ENCODE data around the gene ZNF543. TPM values are rescaled to one million over a fixed set of nuclear protein-coding genes. Genes with fewer than 3 reads are reported as not detected.

The ZNF543 gene
- total and polyA plus RNA-seq, 9 of the 15 experiments (the other 6 are each of a cell fraction or from before 2014, with no cell fraction given), result 0.14 to 5.5 (median 2.4) TPM

DNA sequence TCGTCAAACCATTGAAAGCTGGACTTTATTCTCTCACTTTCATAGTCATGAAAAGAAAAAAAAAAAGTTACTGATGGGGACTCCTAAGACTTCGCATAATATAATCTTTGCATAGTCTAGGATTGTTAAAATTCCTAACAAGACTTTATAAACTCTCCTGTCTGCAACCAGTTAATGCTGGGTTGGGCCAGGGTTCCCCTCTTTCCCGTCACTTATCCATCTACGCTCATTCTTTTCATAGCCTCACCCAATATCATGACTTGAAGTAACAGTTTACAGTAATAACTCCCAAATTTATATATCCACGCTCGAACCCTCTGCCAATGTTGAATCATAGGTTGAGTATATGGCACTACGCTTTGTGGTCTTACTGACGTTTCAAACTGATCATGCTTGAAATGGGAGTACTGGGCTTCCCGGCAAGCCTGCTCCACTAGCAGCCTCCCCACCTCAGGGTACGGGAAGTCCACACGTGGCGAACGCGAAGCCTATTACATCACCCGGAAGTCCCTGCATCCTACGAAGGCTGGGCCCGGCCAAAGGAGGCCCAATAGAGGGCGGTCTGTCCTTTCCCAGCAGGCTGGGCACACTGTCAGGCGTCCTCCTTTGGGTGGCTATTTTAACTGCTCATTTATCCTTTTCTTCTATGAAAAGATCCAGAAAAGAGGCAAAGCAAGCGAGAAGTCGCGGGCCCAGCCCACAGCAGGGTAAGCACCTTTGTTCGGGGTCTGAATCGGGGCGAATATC lies 40.7 kb upstream of the ZNF543 start (continued):
- TF ChIP-seq THRB (CRISPR knock-in tag; conservative IDR thresholded peaks at IDR 0.05), result 0 out of 2 replicates have a peak, but pooled peaks have one; percentile 34
- TF ChIP-seq KDM1A (IDR thresholded peaks at IDR 0.05), result no peak
- peak; percentile 59; the same call in 1 of the 2 replicates for TF ChIP-seq SPI1 (IDR thresholded peaks at IDR 0.05; ENCODE audit: borderline replicate concordance, low read depth, low read length)
- no peak for TF ChIP-seq ZNF24 (IDR thresholded peaks at IDR 0.05)
- TF ChIP-seq CEBPZ (IDR thresholded peaks at IDR 0.05; ENCODE audit: borderline replicate concordance, low read depth, low read length), result 0 out of 2 replicates have a peak, but pooled peaks have one; percentile 16
- no peak for TF ChIP-seq ZNF696 (CRISPR knock-in tag; conservative IDR thresholded peaks at IDR 0.05)
- TF ChIP-seq ERF (CRISPR knock-in tag; IDR thresholded peaks at IDR 0.05), result no peak
- no peak for TF ChIP-seq TGIF2 (CRISPR knock-in tag; IDR thresholded peaks at IDR 0.05)
- TF ChIP-seq U2AF1 (optimal IDR thresholded peaks at IDR 0.05; ENCODE audit: low read depth, low read length), result no peak
- TF ChIP-seq HNRNPH1 (optimal IDR thresholded peaks at IDR 0.05; ENCODE audit: low read depth, low read length), result no peak
- TF ChIP-seq NFE2L1 (tag; IDR thresholded peaks at IDR 0.05; ENCODE audit: borderline replicate concordance, low read depth), result no peak
- peak; percentile 56; the same call in 1 of the 2 replicates for TF ChIP-seq ZNF263 (CRISPR knock-in tag; IDR thresholded peaks at IDR 0.05; ENCODE audit: borderline replicate concordance)
- peak in 1 of 2 experiments; percentile 20; a peak in 1 of 4 replicates for TF ChIP-seq TRIM24 (IDR thresholded peaks at IDR 0.05)
- peak; percentile 69 for TF ChIP-seq TAF1 (IDR thresholded peaks at IDR 0.05; ENCODE audit: control insufficient read depth, extremely low read depth, insufficient read depth, low read length, severe bottlenecking)
- no peak for TF ChIP-seq MAFF (IDR thresholded peaks at IDR 0.05; ENCODE audit: low read length)
- no peak for TF ChIP-seq CBFA2T2 (conservative IDR thresholded peaks at IDR 0.05)
- no peak for TF ChIP-seq CHD4 (IDR thresholded peaks at IDR 0.05; ENCODE audit: insufficient read depth, insufficient replicate concordance, low read depth, low read length, poor library complexity, severe bottlenecking)
- TF ChIP-seq ZSCAN32 (CRISPR knock-in tag; IDR thresholded peaks at IDR 0.05), result no peak
- no peak for TF ChIP-seq E4F1 (CRISPR knock-in tag; IDR thresholded peaks at IDR 0.05; ENCODE audit: borderline replicate concordance)
- TF ChIP-seq KDM5B (IDR thresholded peaks at IDR 0.05; ENCODE audit: insufficient replicate concordance, low read depth, low read length), result peak; percentile 64
- TF ChIP-seq TFAM (CRISPR knock-in tag; conservative IDR thresholded peaks at IDR 0.05), result no peak
